ENCODE results near the gene TMEM141.
A peak's percentile ranks its signal among the peaks of the same experiment; 100 is the strongest.

TMEM141 gene

DNA sequence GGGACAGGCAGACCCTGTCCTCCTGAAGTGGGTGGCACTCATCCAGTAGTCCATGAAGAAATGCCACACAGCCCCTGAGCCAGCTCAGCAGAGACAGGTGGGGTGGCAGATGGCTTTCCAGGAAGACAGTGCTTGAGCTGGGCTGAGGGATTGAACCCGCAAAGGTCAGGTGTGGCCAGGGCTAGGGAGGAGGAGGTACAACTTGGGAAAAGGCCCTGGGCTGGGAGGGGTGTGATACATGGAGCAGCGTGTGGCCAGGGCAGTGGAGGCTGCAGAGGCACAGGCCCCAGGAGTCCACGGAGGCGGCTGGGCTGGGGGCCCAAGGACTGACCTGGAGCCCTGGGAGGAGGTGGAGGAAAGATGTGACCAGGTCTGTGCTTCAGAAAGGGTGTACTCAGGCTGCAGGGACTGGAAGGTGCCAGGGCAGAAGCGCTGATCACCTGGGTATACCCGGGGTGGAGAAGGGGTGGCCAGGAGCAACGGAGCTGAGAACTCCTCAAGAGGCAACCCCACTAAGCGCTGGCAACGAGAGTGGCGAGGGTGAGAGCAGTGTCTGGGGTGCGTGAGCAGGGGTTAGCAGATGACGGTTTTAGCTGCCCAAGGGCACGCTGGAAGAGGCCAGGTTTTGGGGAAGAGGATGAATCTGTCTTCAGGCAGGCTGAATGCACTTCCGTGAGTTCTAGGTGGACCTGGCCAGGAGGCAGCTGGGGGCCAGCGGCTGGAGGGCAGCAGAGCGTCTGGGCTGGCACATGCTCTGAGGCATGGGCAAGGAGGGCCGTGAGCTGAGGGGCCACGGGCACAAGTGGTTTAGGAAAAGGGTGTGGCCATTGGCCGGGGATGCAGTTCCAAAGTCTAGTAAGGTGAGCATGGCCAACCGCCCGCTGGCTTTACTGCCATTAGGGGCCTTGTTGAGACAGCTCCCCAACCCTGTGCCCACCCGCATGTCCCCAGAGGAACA, 12.7 kb downstream of the TMEM141 start:
- no peak for DNase-seq (ENCODE audit: extremely low read depth, low read depth)
- TF ChIP-seq, protein P1, sequence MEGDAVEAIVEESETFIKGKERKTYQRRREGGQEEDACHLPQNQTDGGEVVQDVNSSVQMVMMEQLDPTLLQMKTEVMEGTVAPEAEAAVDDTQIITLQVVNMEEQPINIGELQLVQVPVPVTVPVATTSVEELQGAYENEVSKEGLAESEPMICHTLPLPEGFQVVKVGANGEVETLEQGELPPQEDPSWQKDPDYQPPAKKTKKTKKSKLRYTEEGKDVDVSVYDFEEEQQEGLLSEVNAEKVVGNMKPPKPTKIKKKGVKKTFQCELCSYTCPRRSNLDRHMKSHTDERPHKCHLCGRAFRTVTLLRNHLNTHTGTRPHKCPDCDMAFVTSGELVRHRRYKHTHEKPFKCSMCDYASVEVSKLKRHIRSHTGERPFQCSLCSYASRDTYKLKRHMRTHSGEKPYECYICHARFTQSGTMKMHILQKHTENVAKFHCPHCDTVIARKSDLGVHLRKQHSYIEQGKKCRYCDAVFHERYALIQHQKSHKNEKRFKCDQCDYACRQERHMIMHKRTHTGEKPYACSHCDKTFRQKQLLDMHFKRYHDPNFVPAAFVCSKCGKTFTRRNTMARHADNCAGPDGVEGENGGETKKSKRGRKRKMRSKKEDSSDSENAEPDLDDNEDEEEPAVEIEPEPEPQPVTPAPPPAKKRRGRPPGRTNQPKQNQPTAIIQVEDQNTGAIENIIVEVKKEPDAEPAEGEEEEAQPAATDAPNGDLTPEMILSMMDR (IDR thresholded peaks at IDR 0.05; ENCODE audit: low read depth, low read length) = no peak

DNA sequence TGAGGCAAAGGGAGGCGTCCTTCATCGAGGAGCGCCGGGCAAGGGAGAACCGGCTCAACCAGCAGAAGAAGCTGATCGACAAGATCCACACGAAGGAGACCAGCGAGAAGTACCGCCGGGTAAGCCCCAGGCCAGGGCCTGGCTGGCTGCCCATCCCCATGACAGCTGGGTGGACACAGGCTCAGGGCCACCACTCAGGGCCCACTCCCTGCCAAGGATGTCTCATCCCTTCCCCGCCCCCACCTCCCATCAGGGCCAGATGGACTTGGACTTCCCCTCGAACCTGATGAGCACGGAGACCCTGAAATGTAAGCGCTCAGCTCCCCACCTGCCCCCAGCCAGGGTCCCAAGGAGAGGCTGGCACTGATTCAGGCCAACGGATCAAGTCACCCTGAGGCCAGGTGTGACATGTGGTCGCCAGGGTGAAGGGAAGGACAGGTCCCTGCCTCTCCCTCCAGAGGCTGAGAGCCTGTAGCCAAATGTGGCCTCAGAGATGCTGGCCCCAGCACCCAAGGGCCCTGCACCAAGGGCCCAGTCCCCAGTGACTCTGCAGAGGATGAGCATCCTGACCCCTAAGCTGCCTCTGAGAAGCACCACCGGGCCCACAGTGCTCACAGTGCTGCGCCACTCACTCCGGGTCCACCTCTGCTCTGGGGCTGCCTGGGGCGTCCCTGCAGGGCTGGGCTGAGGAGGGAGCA, 13.5 kb downstream of the TMEM141 start:
- DNase-seq (ENCODE audit: extremely low read depth, low read depth) = no peak
- TF ChIP-seq, protein P1 (IDR thresholded peaks at IDR 0.05; ENCODE audit: low read depth, low read length) = no peak

DNA sequence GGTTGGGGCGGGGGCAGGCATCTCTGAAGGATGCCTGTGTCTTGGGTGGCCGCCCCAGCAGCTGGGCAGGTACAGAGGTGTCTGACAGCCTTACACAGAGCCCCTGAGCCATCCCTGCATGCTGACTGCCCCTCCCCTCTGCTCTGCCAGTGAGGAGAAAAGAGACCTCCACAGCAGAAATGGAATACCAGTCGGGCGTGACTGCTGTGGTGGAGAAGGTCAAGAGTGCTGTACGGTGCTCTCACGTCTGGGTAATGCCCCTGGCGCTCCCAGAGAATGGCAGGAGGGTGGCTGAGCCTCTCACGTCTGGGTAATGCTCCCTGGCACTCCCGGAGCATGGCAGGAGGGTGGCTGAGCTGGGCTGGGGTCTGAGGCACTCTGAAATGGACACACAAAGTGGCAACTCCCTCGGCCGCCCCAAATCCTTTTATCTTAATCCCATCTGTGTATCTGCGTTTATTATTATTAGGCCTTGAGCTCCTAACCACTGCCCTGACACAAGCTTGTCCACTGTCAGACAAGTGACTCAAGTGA, 14.1 kb downstream of the TMEM141 start:
- no peak for DNase-seq (ENCODE audit: extremely low read depth, low read depth)
- TF ChIP-seq, protein P1 (IDR thresholded peaks at IDR 0.05; ENCODE audit: low read depth, low read length) = no peak

DNA sequence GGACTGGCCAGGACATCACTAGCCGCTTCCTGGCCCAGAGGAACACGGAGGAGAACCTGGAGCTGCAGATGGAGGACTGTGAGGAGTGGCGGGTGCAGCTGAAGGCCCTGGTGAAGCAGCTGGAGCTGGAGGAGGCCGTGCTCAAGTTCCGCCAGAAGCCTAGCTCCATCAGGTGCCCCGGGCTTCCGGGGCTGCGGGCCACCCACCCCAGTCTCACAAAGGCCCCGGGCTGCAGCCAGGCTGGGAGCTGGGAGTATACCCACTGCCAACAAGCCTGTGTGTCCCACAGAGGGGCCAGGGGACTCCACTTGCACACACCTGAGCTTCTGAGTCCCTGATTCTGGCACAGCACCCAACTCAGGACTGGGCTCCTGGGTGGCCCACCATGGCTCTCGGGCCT, 14.9 kb downstream of the TMEM141 start:
- TF ChIP-seq, protein P1 (IDR thresholded peaks at IDR 0.05; ENCODE audit: low read depth, low read length) = no peak
- no peak for DNase-seq (ENCODE audit: extremely low read depth, low read depth)

DNA sequence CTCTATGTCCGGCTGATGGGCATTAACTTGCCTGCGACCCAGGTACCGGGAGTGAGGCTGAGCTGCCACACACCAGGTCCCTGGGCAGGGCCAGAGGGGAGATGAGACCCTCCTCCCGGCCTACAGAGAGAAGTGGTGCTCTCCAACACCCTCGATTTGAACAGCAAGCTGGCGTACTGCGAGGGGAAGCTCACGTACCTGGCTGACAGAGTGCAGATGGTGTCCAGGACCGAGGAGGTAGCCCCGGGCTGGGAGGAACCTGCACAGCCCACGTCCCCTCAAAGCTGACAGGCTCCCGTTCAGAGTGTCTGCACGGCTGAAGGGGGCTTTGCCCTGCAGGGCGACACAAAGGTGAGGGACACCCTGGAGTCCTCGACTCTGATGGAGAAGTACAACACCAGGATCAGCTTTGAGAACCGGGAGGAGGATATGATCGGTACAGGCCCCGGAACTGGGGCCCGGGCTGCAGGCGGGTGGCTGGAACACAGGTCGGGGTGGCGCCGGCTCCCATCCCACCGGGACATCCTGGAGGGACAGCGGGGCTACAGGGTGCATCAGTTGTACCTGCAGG, 15.6 kb downstream of the TMEM141 start:
- DNase-seq (ENCODE audit: extremely low read depth, low read depth) = no peak
- TF ChIP-seq, protein P1 (IDR thresholded peaks at IDR 0.05; ENCODE audit: low read depth, low read length) = no peak

DNA sequence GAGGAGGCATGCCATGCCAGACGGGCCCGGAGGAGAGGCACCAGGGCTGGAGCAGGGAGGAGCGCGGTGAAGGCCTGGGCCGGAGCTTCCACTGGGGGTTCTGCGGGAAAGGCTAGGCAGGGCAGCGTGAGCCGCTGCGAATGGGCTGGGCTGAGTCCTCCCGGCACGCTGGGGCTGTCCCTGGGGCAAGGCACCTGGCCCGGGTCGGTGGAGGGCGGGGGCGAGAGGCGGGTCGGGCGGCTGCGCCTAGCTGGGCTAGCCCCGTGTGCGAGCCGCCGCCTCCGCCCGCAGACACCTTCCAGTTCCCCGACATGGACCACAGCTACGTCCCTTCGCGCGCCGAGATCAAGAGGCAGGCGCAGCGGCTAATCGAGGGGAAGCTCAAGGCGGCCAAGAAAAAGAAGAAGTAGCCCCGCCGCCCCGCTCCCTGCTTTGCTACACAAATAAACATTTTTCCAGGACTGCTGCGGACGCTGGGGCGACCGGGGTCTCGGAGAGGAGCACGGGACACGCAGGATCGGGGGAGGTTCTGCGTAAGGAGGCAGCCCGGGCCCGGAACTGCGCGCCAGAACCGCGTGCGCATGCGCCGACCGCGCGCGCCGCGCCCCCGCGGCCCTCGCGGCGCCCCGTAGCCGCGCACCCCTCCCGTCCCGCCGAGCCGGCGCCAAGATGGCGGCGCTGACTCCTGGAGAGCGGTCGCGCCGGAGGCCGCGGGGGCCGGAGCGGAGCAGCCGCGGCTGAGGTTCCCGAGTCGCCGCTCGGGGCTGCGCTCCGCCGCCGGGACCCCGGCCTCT, 16.3 kb downstream of the TMEM141 start, which contains the start of gene RABL6:
RABL6 (plus strand) TSS at position 668 of the 794 bp plus-strand sequence. CDS start 249 bp downstream, outside the sequence.
- TF ChIP-seq, protein P1 (IDR thresholded peaks at IDR 0.05; ENCODE audit: low read depth, low read length) = no peak
- DNase-seq (ENCODE audit: extremely low read depth, low read depth) = peak; percentile 22
